ENCODE data around the gene TGFBR1.

TGFBR1 gene

DNA sequence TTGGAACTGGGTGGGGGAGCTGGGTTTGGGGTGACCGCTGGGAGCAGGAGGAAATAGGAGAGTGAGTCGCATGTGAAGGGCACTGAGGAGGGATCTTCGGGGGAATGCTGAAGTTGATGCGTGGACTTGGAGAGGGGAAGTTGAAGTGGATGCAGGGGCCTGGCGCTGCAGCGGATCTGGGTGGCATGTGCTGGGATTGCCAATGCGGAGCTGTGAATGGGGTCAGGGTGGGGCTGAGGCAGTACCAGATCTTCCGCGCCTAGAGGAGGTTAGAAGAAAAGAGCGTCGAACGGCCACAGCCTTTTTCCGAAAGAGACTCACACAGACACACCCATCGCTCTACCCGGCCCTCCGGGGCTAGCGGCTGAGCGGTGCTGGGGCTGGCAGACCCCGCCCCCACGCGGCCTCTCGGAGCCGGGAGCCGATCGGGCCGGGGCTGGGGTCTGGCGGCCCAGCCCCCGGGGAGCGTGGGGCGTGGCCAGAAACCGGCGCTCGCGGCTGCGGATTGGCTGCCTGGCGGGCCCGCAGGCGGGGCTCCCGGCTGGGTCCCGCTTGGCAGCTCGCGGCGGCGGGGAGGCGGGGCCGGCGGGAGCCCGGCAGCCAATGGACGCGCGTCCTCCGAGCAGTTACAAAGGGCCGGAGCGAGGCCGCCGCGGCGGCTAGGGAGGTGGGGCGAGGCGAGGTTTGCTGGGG, at the start of gene TGFBR1:
TSS of gene TGFBR1 (plus strand) at position 655 of the 693 bp plus-strand sequence. CDS start 93 bp downstream, outside the sequence.
- peak; percentile 76 for DNase-seq

DNA sequence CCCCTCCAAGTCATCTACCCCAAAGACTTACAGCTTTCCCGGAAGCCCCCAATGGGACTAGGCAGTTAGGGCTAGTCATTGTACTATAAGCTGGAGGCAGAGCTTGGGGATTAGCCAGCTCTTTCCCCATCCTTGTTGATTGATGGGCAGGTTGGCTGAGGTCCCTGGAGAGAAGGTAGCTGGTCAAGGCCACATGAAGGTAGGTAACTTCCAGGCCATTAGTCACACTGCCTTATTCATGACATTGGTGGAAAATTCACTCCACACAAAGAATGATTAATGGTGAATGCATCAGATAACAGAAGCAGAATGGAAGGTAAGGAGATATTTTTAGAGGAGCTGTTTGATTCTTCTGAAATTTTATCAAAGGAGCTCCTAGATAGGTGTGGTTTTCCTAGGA, 49.5 kb upstream of the TGFBR1 start:
- no peak for DNase-seq

DNA sequence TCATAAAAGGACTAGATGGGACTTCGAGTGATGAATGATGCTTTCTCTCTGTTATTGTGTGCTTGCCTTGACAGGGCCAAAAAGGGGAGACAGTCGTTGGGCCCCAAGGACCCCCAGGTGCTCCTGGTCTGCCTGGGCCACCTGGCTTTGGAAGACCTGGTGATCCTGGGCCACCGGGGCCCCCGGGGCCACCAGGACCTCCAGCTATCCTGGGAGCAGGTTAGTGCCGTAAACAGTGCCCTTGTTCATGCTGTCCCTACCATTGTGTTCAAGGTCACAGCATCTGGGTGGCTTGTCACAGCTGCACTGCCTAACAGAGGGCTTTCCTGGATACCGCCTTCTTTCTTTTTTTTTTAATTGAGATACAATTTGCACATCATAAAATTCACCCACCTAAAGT, 48.7 kb upstream of the TGFBR1 start:
- no peak for DNase-seq

DNA sequence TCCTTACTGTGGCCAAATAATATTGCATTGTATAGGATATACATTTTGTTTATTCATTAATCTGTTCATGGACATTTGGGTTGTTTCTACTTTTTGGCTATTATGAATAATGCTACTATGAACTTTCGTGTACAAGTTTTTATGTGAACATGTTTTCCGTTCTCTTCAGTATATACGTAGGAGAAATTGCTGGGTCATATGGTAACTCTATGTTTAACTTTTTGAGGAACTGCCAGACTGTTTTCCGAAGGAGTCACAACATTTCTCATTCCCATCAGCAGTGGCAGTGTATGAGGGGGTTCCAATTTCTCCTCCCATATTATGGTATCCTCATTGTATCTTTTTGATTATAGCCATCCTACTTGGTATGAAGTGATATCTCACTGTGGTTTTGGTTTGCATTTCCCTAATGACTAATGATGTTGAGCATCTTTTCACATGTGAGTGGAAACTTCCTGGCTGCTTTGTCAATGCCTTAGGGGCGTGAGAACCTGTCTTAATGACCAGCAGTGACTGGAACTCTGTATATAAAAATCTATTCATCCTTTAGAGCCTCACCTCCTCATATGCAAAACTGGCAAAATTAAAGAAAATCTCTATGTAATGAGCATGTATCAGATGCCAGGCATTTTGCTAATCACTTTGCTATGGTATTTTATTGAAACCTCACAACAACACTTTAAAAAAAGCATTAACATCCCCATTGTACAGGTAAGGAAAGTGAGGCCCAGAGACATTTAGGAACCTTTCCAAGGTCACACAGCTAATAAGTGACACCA, 47.8 kb upstream of the TGFBR1 start:
- no peak for DNase-seq

DNA sequence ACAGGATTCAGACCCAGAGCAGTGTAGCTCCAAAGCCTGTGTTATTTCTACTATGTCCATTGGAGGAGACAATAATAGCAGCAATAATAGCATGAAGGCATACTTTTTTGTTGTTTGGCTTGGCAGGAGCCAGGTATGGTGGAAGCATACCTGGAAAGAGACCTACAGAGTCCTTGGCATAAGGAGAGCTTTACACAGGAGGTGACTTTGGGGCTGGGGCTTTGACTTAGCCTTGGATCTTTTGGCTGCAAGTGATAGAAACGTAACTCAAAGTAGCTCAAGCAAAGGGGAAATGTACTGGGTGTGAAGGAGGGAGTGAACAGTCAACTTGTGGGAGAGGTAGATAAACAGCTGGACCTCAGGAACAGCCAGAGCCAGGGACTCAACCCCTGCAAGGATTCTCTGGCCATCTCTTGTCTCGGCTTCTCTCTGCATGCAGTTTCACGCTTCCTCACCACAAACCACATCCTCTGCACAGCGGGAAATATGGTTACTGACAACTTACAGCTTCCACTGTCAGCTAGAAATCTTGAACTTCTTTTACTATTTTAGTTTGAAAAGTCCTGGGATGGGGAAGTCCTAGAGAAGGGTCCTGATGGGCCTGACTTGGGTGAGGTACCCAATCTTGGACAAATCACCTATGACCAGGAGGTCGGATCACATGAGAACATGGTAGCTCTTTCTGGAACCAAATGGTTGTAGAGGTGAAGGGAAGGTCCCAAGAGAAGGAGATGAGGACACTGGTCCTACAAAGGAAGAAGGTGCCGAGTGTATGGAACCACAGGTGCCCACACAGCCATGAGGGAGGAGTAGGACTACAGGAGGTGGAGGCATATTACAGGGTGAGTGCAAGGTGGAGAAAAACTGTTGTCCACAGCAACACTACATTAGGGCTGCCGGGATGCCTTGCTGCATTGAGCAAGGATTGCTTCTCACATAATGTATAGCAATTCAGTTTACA, 47.0 kb upstream of the TGFBR1 start:
- no peak for DNase-seq

DNA sequence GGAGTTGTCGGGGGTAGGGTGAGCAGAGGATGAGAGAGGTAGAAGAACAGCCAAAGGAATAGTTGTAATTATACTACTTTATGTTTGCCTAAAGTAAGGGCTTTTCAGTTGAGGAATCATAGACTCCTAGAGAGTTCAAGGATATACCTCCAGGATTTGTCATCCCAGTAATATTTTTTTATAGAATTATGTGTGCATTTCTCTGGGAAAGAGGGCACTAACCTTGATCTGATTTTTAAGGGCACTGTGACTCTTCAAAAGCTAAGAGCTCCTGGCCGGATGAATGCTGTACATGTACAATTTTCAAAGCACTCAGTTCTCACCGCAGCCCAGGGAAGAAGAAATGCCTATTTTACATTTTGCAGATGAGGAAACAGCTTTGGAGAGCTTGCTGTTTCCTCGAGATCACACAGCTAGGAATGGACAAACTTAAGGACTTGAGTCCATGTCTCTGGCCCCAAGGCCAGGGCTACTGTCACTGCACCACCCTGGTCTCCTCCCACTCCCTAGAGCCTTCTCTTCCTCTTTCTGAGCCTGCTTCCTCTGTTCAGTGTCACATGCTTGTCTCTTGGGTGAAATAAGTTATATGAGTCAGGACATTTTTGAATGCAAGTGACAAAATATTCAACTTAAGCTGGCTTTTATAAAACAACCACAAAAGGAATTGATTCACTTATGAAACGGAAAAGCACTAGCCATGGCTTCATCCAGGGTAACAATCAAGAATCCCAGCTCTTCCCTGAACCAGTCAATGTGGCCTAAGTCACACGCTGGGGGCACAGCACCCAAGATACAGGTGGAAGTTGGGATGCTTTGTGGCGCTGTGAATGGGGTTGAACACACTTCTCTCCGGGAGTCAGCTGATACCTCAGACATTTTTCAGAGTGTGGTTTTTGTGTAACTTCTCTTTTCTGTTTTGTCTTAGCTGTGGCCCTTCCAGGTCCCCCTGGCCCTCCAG, 45.7 kb upstream of the TGFBR1 start:
- no peak for DNase-seq

DNA sequence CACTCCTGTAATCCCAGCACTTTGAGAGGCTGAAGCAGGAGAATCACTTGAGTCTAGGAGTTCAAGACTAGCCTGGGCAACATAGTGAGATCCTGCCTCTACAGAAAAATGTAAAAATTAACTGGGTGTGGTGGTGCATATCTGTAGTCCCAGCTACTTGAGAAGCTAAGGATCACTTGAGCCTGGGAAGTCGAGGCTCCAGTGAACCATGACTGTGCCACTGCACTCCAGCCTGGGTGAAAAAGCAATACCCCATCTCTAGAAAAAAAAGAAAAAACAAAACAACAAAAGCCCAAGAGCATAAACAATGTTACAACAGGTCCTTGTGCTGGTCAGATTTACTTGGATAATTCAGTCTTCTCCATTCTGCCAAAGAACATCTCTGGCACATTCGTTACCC, 44.3 kb upstream of the TGFBR1 start:
- no peak for DNase-seq

DNA sequence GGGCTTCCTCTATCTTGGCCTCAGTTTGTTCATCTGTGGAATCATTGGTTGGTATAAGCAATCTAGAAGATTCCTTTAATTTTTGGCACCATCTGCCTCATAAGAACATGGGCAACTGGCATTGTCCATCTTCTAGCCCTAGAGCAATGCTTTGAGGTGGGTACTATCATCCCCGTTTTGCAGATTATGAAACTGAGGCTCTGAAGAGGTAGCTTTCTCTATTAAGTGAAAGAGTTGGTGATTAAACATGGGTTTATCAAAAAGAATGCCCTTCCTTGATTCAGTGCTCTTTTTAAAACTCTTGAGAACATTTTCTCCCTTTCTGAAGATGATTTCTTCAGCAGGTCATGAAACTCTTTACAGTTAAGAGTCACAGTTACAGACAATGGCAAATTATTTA, 42.4 kb upstream of the TGFBR1 start:
- DNase-seq = no peak

DNA sequence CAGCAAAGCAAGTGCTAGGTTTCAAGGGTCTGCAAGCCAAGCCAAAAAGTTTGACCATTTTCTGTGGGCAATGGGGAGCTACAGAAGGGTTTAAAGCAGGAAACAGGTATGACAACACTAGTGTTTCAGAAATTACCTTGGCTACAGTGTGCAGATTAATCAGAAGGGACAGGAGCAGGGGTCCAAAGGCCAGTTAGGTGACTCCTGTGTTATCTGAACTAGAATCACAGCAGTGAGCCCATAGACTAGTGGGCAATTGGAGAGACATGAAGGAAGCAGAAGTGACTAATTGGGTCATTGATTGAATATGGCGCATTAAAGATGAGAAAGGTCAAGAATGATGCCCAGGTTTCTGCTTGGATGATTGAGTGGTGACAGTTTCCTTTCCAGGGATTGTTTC, 41.4 kb upstream of the TGFBR1 start:
- DNase-seq = no peak

DNA sequence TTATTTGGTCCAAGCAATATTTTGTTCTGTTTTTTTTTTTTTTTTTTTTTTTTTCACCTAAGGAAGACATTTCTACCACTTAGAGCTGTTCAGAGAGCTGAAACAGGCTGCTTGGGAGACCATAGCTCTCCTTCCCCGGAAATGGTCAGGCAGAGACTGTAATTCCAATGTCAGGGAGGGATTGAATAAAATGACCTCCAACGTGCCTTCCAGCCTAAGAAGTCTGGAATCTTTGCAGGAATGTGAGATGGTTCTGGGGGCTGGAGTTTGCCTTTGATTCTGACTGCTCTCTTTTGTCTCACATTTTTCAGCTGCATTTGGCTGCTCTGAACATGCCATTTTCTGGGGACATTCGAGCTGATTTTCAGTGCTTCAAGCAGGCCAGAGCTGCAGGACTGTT, 38.3 kb upstream of the TGFBR1 start:
- DNase-seq = no peak

DNA sequence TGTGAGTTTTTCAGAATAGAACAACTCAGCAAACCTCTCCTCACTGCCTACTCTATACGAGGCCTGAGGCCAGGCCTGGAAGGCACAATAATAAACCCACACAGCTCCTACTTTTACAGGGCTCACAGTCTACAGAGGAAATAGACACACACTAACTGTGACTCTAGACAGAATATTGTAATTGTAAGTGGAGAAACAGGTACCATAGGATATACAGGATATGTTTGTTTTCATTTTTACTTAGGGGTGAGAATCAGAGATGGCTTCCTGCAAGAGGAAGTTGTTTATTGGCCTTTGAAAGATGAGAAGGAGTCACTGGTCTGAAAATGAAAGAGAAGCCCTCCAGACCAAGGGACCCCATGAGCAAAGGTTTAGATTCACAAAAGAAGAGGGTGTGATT, 35.8 kb upstream of the TGFBR1 start:
- DNase-seq = no peak

DNA sequence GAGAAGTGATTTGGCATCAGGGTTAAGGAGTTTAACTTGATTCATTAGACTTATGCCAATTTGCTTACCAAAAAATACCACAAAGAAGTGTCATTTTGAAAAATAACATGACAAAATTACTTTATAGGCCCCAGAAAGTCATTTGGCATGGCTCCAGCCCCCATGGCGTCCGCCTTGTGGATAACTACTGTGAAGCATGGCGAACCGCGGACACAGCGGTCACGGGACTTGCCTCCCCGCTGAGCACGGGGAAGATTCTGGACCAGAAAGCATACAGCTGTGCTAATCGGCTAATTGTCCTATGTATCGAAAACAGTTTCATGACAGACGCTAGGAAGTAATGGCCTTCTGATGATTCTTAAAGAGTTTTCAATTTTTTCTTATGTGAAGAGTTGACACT, 35.4 kb upstream of the TGFBR1 start:
- DNase-seq = peak; percentile 53

DNA sequence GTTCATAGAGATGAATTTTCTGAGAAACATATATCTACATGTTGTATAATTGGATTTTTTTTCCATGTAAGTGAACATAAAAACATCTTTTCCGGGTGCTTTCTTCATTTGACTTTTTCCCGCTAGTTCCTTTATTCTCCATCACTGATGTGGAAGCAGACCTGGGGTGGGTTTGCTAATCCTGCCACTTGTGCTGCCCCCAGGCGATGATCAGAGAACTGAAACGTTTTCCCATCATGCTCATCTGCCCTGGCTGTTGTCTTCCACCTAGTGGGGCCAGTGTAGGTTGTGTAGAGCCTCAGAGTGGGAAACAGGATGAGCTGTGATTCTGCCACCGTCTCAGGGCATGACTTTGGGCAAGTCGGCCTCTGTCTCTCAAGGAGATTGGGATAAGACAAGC, 34.2 kb upstream of the TGFBR1 start:
- DNase-seq = peak; percentile 49

DNA sequence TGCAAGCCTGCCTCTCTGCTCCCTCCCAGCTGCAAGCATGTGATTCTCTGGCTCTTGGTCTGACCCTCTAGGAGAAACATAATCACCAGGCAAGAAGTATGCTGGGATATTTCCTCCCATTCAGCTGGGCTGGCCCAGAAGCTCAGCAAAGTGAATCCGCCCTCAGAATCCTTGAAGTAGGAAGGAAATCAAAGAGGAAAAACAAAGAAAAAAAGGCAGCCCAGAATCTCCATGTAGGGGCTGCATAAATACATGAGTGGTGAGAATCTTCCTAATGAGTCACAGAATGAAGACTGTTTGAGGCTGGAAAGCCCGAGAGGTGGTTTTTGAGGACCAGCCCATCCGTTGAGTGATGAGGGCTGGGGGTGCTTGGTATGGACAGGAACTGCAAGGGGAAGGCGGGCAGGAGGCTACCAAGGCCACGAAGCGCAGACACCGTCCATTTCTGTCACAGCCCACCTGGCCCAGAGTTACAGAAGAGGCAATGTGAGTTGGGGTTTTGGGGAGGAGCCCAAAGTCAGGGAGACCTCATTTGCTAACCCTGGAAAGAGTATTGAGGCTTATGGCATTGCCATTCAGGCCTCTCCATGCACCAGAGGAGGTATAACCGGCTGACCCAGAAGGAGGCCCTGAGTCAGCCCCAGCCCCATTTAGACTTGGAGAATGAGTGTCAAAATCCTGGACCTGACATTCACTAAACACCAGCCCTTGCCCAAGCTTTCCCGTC, 33.4 kb upstream of the TGFBR1 start:
- DNase-seq = no peak

DNA sequence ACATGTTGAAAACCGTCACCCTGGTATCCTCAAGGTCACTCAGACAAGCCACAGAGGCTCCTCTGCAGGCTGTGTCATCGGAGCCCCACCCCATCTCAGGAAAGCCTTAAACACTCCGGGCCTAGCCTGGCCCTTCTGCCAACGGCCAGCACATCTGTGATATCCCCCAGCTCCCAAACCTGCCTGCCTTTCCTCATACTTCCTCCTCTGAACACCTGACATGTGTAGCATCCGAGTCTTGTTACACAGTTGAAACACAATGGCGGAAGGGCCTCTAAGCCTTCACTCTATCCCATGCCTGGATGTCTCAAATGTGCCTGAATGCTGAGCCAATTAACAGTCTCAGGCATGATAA, 32.9 kb upstream of the TGFBR1 start:
- no peak for DNase-seq

DNA sequence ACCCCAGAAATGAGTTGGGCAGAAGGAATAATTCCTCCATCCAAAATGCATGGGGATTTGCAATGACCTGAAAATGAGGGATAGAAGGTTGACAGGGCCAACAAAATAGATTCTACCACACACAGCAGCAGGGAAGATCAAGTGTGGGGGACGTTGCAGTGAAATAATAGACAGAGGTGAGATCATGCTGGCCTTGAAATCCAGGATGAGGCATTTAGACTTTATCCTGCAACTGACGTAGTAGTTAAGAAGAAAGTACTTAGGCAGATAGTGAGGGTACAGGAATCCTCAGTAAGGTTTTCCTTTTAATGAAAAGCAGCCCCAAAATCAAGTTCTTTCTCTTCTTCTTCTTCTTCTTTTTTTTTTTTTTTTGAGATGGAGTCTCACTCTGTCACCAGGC, 31.6 kb upstream of the TGFBR1 start:
- no peak for DNase-seq

DNA sequence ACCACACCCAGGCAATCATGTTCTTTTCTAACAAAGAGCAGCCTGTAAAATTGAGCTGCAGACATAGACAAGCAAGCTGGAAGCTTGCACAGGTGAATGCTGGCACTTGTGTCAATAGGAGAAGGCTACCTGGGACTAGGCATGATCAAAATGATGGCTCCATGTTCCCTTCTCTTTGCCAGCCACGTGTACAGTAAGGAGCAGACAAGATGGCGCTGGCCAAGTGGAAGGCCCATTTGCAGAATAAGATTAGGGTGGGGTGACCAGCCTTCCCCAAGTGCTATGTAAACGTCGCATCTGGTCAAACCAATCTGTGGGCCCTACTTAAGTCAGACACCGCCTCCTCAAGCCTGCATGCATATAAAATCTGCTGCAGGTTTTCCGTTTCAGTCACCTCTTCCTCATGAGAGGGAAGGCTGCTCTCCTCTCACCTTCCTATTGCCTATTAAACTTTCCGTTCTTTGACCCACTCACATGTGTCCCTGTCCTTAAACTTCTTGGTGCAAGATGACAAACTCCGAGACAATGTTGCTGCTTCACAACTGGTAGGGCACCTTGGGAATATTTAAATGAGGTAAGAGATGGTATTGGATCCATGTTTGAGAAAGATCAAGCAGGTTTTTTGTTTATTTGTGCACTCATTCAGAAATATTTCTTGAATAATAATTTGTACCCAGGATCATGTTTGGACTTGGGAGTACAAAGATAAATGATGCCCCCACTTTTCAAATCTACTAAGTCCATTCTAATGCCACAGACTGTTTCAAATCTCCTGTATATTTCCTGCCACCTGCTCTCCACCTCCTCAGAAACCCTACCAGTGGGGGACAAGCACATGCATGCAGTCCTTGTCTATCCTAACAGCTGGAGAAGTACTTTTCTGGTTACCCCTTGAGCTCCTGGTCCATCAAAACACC, 30.7 kb upstream of the TGFBR1 start:
- DNase-seq = no peak

DNA sequence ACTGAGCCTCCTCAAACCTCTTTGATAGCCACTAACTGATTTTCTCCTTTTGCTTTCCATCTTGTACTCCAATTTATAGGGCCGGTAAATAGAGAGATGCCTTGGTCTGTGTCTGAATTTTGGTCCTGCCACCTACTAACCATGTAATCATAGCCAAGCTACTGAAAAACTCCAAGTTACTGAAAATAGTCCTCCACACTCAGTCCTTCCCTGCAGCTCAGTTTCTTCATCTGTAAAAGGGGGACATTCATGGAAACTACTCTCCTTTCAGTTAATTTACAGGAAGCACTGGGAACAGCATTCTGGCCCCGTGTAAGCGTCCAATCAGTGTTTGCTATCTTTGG, 30.0 kb upstream of the TGFBR1 start:
- DNase-seq = no peak

DNA sequence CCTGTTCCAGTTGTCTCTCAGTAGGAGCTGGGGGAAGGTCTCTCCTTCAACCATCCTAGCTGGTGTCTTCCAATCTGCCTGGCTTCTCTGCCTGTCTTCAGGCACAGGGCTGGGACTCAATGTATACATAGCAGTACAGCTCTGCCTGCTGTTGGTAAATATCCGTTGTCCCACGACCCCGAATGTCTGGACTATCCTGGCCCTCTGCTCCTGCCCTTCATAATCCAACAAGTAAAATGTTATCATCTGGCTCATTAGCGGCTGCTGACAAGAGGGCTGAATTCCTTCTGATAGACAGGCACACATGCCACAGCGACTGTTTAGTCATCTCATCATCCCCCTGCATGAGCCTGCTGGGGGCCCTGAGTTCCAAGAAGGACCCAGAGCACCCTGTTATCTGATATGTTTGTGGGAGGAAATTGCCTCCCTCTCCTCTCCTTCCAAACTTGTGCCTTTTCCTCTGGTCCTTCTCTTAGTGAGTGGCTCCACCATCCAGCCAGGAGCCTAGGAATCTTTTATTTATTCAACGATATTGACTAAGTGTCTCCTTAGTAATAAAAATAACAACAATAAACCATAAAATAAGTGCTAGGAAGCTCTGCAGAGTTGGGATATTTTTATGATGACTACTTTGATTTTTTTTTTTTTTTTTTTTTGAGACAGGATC, 29.5 kb upstream of the TGFBR1 start:
- DNase-seq = no peak

DNA sequence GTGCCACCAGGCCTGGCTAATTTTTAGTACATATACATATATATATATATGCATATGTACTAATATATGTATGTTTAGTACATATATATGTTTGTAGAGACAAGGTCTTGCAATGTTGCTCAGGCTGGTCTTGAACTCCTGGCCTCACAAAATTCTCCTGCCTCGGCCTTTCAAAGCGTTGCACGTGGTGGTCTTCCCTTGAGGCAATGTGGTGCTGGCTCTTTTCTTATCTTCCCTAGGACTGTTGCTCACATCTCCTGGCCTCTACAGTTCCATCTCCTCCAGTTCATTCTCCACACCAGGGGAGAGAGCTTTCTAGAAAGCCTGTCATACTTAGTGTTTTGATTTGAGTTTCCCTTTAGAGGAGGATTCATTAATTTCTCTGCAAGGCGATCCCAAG, 28.9 kb upstream of the TGFBR1 start:
- no peak for DNase-seq

Data from NCI-H2227 treated with DMSO at 0.1 percent for 48 hours (cell line).